OCI-LY3 (cell line): ENCODE measurements around the gene TRIO.

Source experiments
- EZH2phosphoT487 ChIP-seq: fragments of 200-600 bp; shearing (Covaris generic); IDR thresholded peaks from 2 replicates; pipeline ENCODE4 v1.6.1; 2018; ENCODE audit warnings: antibody characterized with exemption, mixed run types, low read depth
- TF ChIP-seq, protein P1 (sequence below): fragments of 200-600, 300-600 bp; sonication (generic); IDR thresholded peaks from 2 replicates; pipeline ENCODE4 v1.5.1; 2014; ENCODE audit warnings: antibody characterized with exemption, low read length, low read depth

- TF ChIP-seq, protein P1, sequence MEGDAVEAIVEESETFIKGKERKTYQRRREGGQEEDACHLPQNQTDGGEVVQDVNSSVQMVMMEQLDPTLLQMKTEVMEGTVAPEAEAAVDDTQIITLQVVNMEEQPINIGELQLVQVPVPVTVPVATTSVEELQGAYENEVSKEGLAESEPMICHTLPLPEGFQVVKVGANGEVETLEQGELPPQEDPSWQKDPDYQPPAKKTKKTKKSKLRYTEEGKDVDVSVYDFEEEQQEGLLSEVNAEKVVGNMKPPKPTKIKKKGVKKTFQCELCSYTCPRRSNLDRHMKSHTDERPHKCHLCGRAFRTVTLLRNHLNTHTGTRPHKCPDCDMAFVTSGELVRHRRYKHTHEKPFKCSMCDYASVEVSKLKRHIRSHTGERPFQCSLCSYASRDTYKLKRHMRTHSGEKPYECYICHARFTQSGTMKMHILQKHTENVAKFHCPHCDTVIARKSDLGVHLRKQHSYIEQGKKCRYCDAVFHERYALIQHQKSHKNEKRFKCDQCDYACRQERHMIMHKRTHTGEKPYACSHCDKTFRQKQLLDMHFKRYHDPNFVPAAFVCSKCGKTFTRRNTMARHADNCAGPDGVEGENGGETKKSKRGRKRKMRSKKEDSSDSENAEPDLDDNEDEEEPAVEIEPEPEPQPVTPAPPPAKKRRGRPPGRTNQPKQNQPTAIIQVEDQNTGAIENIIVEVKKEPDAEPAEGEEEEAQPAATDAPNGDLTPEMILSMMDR, result no peak
- no peak for TF ChIP-seq EZH2phosphoT487
Observed at GRCh38 chr5:14213253-14213652, 70.1 kb downstream of the TRIO start.
